DOHH2 (cell line): ENCODE data around the gene CSNK1A1.
A peak's percentile ranks its signal among the peaks of the same experiment; 100 is the strongest.

Source experiments
- H3F3A ChIP-seq: fragments of 200-600 bp; sonication (generic), shearing (Covaris generic); 2 replicates; pipeline ENCODE4 v1.6.0; 2016; ENCODE audit warnings: antibody characterized with exemption, mild to moderate bottlenecking; ENCODE audit not compliant: control insufficient read depth, insufficient read depth
- H3K27ac ChIP-seq: fragments of 200-600 bp; sonication (generic); 2 replicates; pipeline ENCODE4 v1.5.1; 2014; ENCODE audit warnings: low read depth, mild to moderate bottlenecking, low read length, moderate library complexity
- H3K27me3 ChIP-seq: fragments of 200-600 bp; sonication (generic); 2 replicates; pipeline ENCODE4 v1.6.1; 2014; ENCODE audit warnings: mild to moderate bottlenecking, low read length, mixed read lengths; ENCODE audit not compliant: control insufficient read depth
- H3K36me3 ChIP-seq: fragments of 200-600 bp; sonication (generic); 2 replicates; pipeline ENCODE4 v1.6.1; 2014; ENCODE audit warnings: mild to moderate bottlenecking, low read length, moderate library complexity, mixed read lengths; ENCODE audit not compliant: control insufficient read depth
- H3K4me1 ChIP-seq: fragments of 200-600 bp; sonication (generic); 2 replicates; pipeline ENCODE4 v1.6.1; 2014; ENCODE audit warnings: mild to moderate bottlenecking, low read length, mixed read lengths; ENCODE audit not compliant: control insufficient read depth
- H3K4me2 ChIP-seq: fragments of 200-600 bp; sonication (generic); 2 replicates; pipeline ENCODE4 v1.6.0; 2014; ENCODE audit warnings: mild to moderate bottlenecking, low read length, moderate library complexity
- H3K4me3 ChIP-seq: fragments of 200-600 bp; sonication (generic); 2 replicates; pipeline ENCODE4 v1.5.1; 2014; ENCODE audit warnings: mild to moderate bottlenecking, low read length, mixed read lengths
- H3K79me2 ChIP-seq: fragments of 200-600 bp; sonication (generic); 2 replicates; pipeline ENCODE4 v1.6.1; 2014; ENCODE audit warnings: mild to moderate bottlenecking, low read length, mixed read lengths; ENCODE audit not compliant: control insufficient read depth
- H3K9me2 ChIP-seq: fragments of 200-600 bp; sonication (generic); replicated peaks from 2 replicates; pipeline ENCODE4 v1.6.1; 2014; ENCODE audit warnings: mild to moderate bottlenecking, low read length, mixed read lengths; ENCODE audit not compliant: control insufficient read depth
- H3K9me3 ChIP-seq: fragments of 200-600 bp; sonication (generic); 2 replicates; pipeline ENCODE4 v1.6.1; 2014; ENCODE audit warnings: antibody characterized with exemption, low read length, mixed read lengths; ENCODE audit not compliant: control insufficient read depth, insufficient read depth
- H4K20me1 ChIP-seq: fragments of 200-600 bp; sonication (generic); 2 replicates; pipeline ENCODE4 v1.6.0; 2014; ENCODE audit warnings: low read depth, mild to moderate bottlenecking, antibody characterized with exemption, low read length, moderate library complexity; ENCODE audit not compliant: control insufficient read depth, insufficient read depth
- EZH2phosphoT487 ChIP-seq: fragments of 200-600 bp; sonication (generic); IDR thresholded peaks from 2 replicates; pipeline ENCODE4 v1.6.1; 2017; ENCODE audit warnings: borderline replicate concordance, mild to moderate bottlenecking, antibody characterized with exemption, low read length, moderate library complexity, mixed read lengths
- TF ChIP-seq, protein P1 (sequence below): fragments of 200-600 bp; sonication (generic); IDR thresholded peaks from one replicate; pipeline ENCODE4 v1.5.1; 2014; ENCODE audit warnings: antibody characterized with exemption, mild to moderate bottlenecking, low read depth, low read length; ENCODE audit not compliant: poor library complexity, severe bottlenecking

CSNK1A1 gene

GRCh38 chr5:149594206-149594895, 43.1 kb upstream of the CSNK1A1 start:
- no peaks in the 10 kb centered on the region for H3K9me3 ChIP-seq
- peaks cover 34% of the 10 kb centered on the region for H3F3A ChIP-seq
- H3K27me3 ChIP-seq: no peaks in the 10 kb centered on the region
- TF ChIP-seq, protein P1, sequence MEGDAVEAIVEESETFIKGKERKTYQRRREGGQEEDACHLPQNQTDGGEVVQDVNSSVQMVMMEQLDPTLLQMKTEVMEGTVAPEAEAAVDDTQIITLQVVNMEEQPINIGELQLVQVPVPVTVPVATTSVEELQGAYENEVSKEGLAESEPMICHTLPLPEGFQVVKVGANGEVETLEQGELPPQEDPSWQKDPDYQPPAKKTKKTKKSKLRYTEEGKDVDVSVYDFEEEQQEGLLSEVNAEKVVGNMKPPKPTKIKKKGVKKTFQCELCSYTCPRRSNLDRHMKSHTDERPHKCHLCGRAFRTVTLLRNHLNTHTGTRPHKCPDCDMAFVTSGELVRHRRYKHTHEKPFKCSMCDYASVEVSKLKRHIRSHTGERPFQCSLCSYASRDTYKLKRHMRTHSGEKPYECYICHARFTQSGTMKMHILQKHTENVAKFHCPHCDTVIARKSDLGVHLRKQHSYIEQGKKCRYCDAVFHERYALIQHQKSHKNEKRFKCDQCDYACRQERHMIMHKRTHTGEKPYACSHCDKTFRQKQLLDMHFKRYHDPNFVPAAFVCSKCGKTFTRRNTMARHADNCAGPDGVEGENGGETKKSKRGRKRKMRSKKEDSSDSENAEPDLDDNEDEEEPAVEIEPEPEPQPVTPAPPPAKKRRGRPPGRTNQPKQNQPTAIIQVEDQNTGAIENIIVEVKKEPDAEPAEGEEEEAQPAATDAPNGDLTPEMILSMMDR: no peak
- TF ChIP-seq EZH2phosphoT487: no peak
- no peak overlapping the region for H3K4me2 ChIP-seq
- H3K4me1 ChIP-seq: peaks cover 85% of the 10 kb centered on the region
- no peak overlapping the region for H3K4me3 ChIP-seq
- H3K79me2 ChIP-seq: peaks cover 18% of the 10 kb centered on the region
- H3K36me3 ChIP-seq: peaks cover 6% of the 10 kb centered on the region
- peak overlapping the region; percentile 91 for H3K27ac ChIP-seq
- no peaks in the 10 kb centered on the region for H4K20me1 ChIP-seq
- H3K9me2 ChIP-seq: no peaks in the 10 kb centered on the region

GRCh38 chr5:149593370-149593769, 42.1 kb upstream of the CSNK1A1 start:
- H3K27me3 ChIP-seq: no peaks in the 10 kb centered on the region
- no peak overlapping the region for H3K27ac ChIP-seq
- peaks cover 30% of the 10 kb centered on the region for H3F3A ChIP-seq
- H3K4me3 ChIP-seq: no peak overlapping the region
- H3K9me3 ChIP-seq: no peaks in the 10 kb centered on the region
- peaks cover 18% of the 10 kb centered on the region for H3K79me2 ChIP-seq
- TF ChIP-seq, protein P1: no peak
- no peak for TF ChIP-seq EZH2phosphoT487
- no peaks in the 10 kb centered on the region for H3K9me2 ChIP-seq
- no peaks in the 10 kb centered on the region for H4K20me1 ChIP-seq
- H3K36me3 ChIP-seq: peaks cover 6% of the 10 kb centered on the region
- peaks cover 82% of the 10 kb centered on the region for H3K4me1 ChIP-seq
- no peak overlapping the region for H3K4me2 ChIP-seq

GRCh38 chr5:149588936-149589335, 37.7 kb upstream of the CSNK1A1 start:
- peaks cover 17% of the 10 kb centered on the region for H3K79me2 ChIP-seq
- H3F3A ChIP-seq: peaks cover 16% of the 10 kb centered on the region
- no peak overlapping the region for H3K27ac ChIP-seq
- H3K9me2 ChIP-seq: no peaks in the 10 kb centered on the region
- H3K4me3 ChIP-seq: no peak overlapping the region
- H3K4me1 ChIP-seq: peaks cover 73% of the 10 kb centered on the region
- H4K20me1 ChIP-seq: no peaks in the 10 kb centered on the region
- H3K27me3 ChIP-seq: no peaks in the 10 kb centered on the region
- no peak overlapping the region for H3K4me2 ChIP-seq
- peaks cover 4% of the 10 kb centered on the region; the same call in 1 of the 2 replicates for H3K36me3 ChIP-seq
- no peaks in the 10 kb centered on the region for H3K9me3 ChIP-seq
- no peak for TF ChIP-seq EZH2phosphoT487
- TF ChIP-seq, protein P1: no peak
